K562 (cell line): ENCODE measurements around the gene UPK3A. TPM values are rescaled to one million over a fixed set of nuclear protein-coding genes. Genes with fewer than 3 reads are reported as not detected.

Experiments used
- ATAC-seq: fragments of 200-7000 bp; cut with Tn5 transposase; 3 replicates; pipeline ENCODE4 v1.9.1; 2020; ENCODE audit warnings: moderate library complexity
- BruUV-seq: library from RNA; stranded (reverse); fragments of 400-500 nt; replicated peaks from 2 replicates; lab custom pipeline; 2021; lab: Mats Ljungman, UMichigan
- CTCF ChIA-PET: fragments of 300-600 bp; formaldehyde crosslinking; extraction: SDS; loops from one replicate; lab custom pipeline; 2021; ENCODE audit warnings: low intra/inter-chr PET ratio; lab: Yijun Ruan, JAX
- POLR2A ChIA-PET: fragments of 300-600, 350-650 bp; sonication (Branson Sonifier 250); formaldehyde crosslinking; extraction: SDS; loops from one replicate; lab custom pipeline; 2021; ENCODE audit warnings: antibody characterized with exemption, inconsistent platforms; lab: Yijun Ruan, JAX
- DNase-seq, 4 experiments: peaks; one replicate each; pipeline versions ENCODE4 v3.0.0 to v3.0.0-alpha.2; 2011 to 2018; ENCODE audit warnings: low spot score in 3 of 4, mixed read lengths in 3 of 4; ENCODE audit errors: extremely low read depth in 1 of 4
- FAIRE-seq: peaks from 2 replicates; lab custom pipeline; 2011; peaks lifted over from hg19 to GRCh38; lab: Jason Lieb, UNC
- H2AFZ ChIP-seq: 2 replicates; pipeline ENCODE4 v1.6.0; 2011; ENCODE audit warnings: low read depth, low read length, control low read depth, inconsistent platforms
- H3K27ac ChIP-seq: fragments of 200-600 bp; 3 replicates; pipeline ENCODE4 v1.8.0; 2011; ENCODE audit warnings: low read depth, mild to moderate bottlenecking, control low read depth, inconsistent platforms, low read length, moderate library complexity, mixed read lengths; ENCODE audit errors: extremely low read depth
- H3K27me3 ChIP-seq, 2 experiments: fragments of 300-600 bp in 1 of 2; 2 replicates in 1 of 2; 3 replicates in 1 of 2; pipeline versions ENCODE4 v1.6.0 to v1.8.0; 2011; ENCODE audit warnings: inconsistent platforms in 2 of 2, low read length in 2 of 2, mild to moderate bottlenecking in 1 of 2, mixed read lengths in 1 of 2, moderate library complexity in 1 of 2; ENCODE audit not compliant: control insufficient read depth in 2 of 2, insufficient read depth in 2 of 2
- H3K36me3 ChIP-seq: fragments of 300-600 bp; 3 replicates; pipeline ENCODE4 v1.8.0; 2011; ENCODE audit warnings: mild to moderate bottlenecking, low read length, inconsistent platforms; ENCODE audit not compliant: control insufficient read depth, insufficient read depth
- H3K4me1 ChIP-seq, 2 experiments: fragments of 200-600 bp in 1 of 2; replicated peaks in 1 of 2; 2 replicates in 1 of 2; 3 replicates in 1 of 2; pipeline versions ENCODE4 v1.5.1 to v1.8.0; 2011; ENCODE audit warnings: inconsistent platforms in 2 of 2, low read length in 2 of 2, mild to moderate bottlenecking in 1 of 2, mixed read lengths in 1 of 2, moderate library complexity in 1 of 2; ENCODE audit not compliant: control insufficient read depth in 2 of 2, insufficient read depth in 2 of 2
- H3K4me2 ChIP-seq: 2 replicates; pipeline ENCODE4 v1.6.1; 2011; ENCODE audit warnings: low read length, control low read depth, inconsistent platforms, mixed read lengths; ENCODE audit not compliant: insufficient read depth
- H3K4me3 ChIP-seq: fragments of 200-600 bp; sonication (generic), shearing (Covaris generic); 2 replicates; pipeline ENCODE4 v1.5.1; 2016; ENCODE audit warnings: control low read depth, inconsistent platforms
- H3K79me2 ChIP-seq: fragments of 200-600 bp; 3 replicates; pipeline ENCODE4 v1.8.0; 2011; ENCODE audit warnings: low read length, inconsistent platforms; ENCODE audit not compliant: control insufficient read depth, insufficient read depth
- H3K9ac ChIP-seq, 2 experiments: 2 replicates each; pipeline versions ENCODE4 v1.6.0 to v1.6.1; 2011; ENCODE audit warnings: low read depth in 2 of 2, low read length in 2 of 2, control low read depth in 1 of 2, inconsistent platforms in 1 of 2, mild to moderate bottlenecking in 1 of 2, mixed read lengths in 1 of 2; ENCODE audit not compliant: insufficient read depth in 1 of 2
- H3K9me1 ChIP-seq: one replicate; pipeline ENCODE4 v1.6.0; 2011; ENCODE audit warnings: inconsistent platforms, mild to moderate bottlenecking, low read length, moderate library complexity; ENCODE audit not compliant: control insufficient read depth, insufficient read depth
- H3K9me3 ChIP-seq: replicated peaks from 2 replicates; pipeline ENCODE4 v1.5.1; 2011; ENCODE audit warnings: low read depth, low read length, inconsistent platforms; ENCODE audit not compliant: control insufficient read depth, insufficient read depth
- H4K20me1 ChIP-seq: replicated peaks from 2 replicates; pipeline ENCODE4 v1.6.1; 2011; ENCODE audit warnings: low read length, inconsistent platforms, mixed read lengths; ENCODE audit not compliant: control insufficient read depth, insufficient read depth
- KLF1 ChIP-seq: fragments of 450-650 bp; IDR thresholded peaks from 2 replicates; pipeline ENCODE4 v1.6.1; 2016; ENCODE audit warnings: missing genetic modification characterization, missing compliant biosample characterization
- NEUROD1 ChIP-seq: fragments of 150-350 bp; IDR thresholded peaks from 2 replicates; pipeline ENCODE4 v1.6.1; 2014; ENCODE audit warnings: borderline replicate concordance, low read length, low read depth; ENCODE audit not compliant: partially characterized antibody
- NRF1 ChIP-seq, 2 experiments: fragments of 450-650 bp; IDR thresholded peaks in 1 of 2; conservative IDR thresholded peaks in 1 of 2; 2 replicates each; pipeline ENCODE4 v1.6.1; 2014; ENCODE audit warnings: mild to moderate bottlenecking in 2 of 2
- PRMT5 ChIP-seq: sonication (generic); formaldehyde crosslinking; IDR thresholded peaks from 2 replicates; pipeline ENCODE4 v1.5.0; 2020; ENCODE audit warnings: missing genetic modification reagents
- SAFB ChIP-seq: fragments of 200-400 bp; formaldehyde crosslinking; IDR thresholded peaks from 2 replicates; pipeline ENCODE4 v1.6.1; 2017; ENCODE audit warnings: low read depth, low read length, borderline replicate concordance
- TCF7L2 ChIP-seq: fragments of 150-350 bp; IDR thresholded peaks from 2 replicates; pipeline ENCODE4 v1.6.1; 2016; ENCODE audit warnings: low read depth, mild to moderate bottlenecking, low read length, moderate library complexity
- TRIM24 ChIP-seq, 2 experiments: fragments of 450-650 bp; IDR thresholded peaks; 2 replicates each; pipeline ENCODE4 v1.6.1; 2016
- YBX1 ChIP-seq: fragments of 450-650 bp; IDR thresholded peaks from 2 replicates; pipeline ENCODE4 v1.7.1; 2016; ENCODE audit warnings: mild to moderate bottlenecking
- ZFP30 ChIP-seq: fragments of 250-450 bp; sonication (Bioruptor Pico); IDR thresholded peaks from 2 replicates; pipeline ENCODE4 v1.8.0; 2022; ENCODE audit warnings: moderate library complexity, mild to moderate bottlenecking, inconsistent platforms, borderline replicate concordance
- ZNF384 ChIP-seq: IDR thresholded peaks from 2 replicates; pipeline ENCODE4 v1.6.1; 2012; ENCODE audit warnings: low read depth, low read length, improper control_type of control experiment
- WGBS: fragments of 100-300 bp; shearing (Covaris generic); methylation state at CpG from one replicate; pipeline ENCODE4 v1.1.6; 2016; ENCODE audit warnings: low coverage, mixed read lengths; ENCODE audit not compliant: insufficient coverage; ENCODE audit errors: missing lambda C conversion rate; 5-methylcytosine and 5-hydroxymethylcytosine counted together
- in situ Hi-C: fragments of 300-500 bp; cut with MboI; formaldehyde crosslinking; loops from 4 replicates; pipeline ENCODE4 v1.15.0; 2018; ENCODE audit warnings: inconsistent platforms, mixed read lengths
- intact Hi-C: fragments of 100-400 bp; cut with micrococcal nuclease; formaldehyde crosslinking; loops from 2 replicates; pipeline ENCODE4 v1.14.2; 2022
- polyA plus RNA-seq, 8 experiments: library from polyadenylated mRNA; depleted of rRNA in 4 of 8; stranded (reverse) in 5 of 8; unstranded in 3 of 8; fragments of >200 nt; fragmentation: Nextera tagmentation in 2 of 8; fragmentation: Illumina TruSeq in 1 of 8; extraction: Ambion mirVana in 2 of 8; extraction: Trizol in 1 of 8; gene quantifications; 2 replicates each; pipeline versions ENCODE4 v1.2.1 to v1.2.3, GENCODE V29; 2011 to 2014; ENCODE audit warnings: inconsistent platforms in 1 of 8, missing spikeins in 1 of 8
- total RNA-seq, 7 experiments: library from RNA; depleted of rRNA in 6 of 7; stranded (reverse); fragments of >200 nt in 6 of 7; fragmentation: Illumina TruSeq in 2 of 7; extraction: Trizol in 2 of 7; gene quantifications; 2 replicates each; pipeline versions ENCODE4 v1.2.1 to v1.2.3, GENCODE V29; 2011 to 2021; ENCODE audit warnings: low replicate concordance in 1 of 7
- TF ChIP-seq, protein P1 (sequence below): sonication (generic); formaldehyde crosslinking; IDR thresholded peaks from 2 replicates; pipeline ENCODE4 v1.8.0; 2022; ENCODE audit warnings: missing genetic modification reagents, mild to moderate bottlenecking, moderate library complexity, borderline replicate concordance
- TF ChIP-seq, protein P2 (sequence below): fragments of 200-800 bp; sonication (Bioruptor generic); IDR thresholded peaks from 2 replicates; pipeline ENCODE4 v1.6.1; 2017; ENCODE audit warnings: missing genetic modification characterization, missing compliant biosample characterization

The UPK3A gene
- total and polyA plus RNA-seq, 9 of the 15 experiments (the other 6 are each of a cell fraction or from before 2014, with no cell fraction given) = not detected

DNA sequence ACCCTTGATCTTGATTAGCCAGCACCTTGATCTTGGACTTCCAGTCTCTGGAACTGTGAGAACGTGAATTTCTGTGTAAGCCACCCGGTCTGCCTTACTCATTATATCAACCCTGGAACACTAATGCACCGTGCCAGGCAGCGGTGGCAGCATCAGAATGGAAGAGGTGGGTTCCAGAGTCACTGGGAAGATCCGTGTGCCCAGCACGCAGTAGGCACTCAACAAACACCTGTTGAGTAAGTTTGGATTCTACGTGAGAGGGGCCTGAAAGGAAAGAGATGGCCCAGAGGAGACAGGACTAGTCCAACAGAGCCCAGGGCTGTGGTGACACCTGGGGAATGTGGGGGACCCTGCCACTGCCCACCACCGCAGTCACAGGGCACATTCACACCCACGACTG, 6.6 kb upstream of the UPK3A start:
- no peak overlapping the region for H3K4me2 ChIP-seq
- no peaks in the 10 kb centered on the region for H3K9me1 ChIP-seq
- no TSS peak for BruUV-seq
- DNase-seq (no peak), FAIRE-seq (no peak), ATAC-seq (no peak)
- no peaks in the 10 kb centered on the region for H3K79me2 ChIP-seq
- H3K4me1 ChIP-seq = no peaks in the 10 kb centered on the region; a peak in 2 of 5 replicates
- 0% methylated on average over 6 of the region's 9 CpGs for WGBS
- H2AFZ ChIP-seq = no peak overlapping the region
- ChIA-PET CTCF (no interaction called here), POLR2A (no interaction called here)
- no peak overlapping the region for H3K4me3 ChIP-seq
- H3K27me3 ChIP-seq = peaks cover 0 to 8% of the 10 kb centered on the region in 2 experiments; a peak in 2 of 5 replicates
- H3K9me3 ChIP-seq = no peaks in the 10 kb centered on the region
- H3K27ac ChIP-seq = no peak overlapping the region
- no peaks in the 10 kb centered on the region for H4K20me1 ChIP-seq
- no peak overlapping the region; a peak in 1 of 4 replicates for H3K9ac ChIP-seq
- in situ Hi-C loops (no loop called here), intact Hi-C loops (no loop called here)
- H3K36me3 ChIP-seq = no peaks in the 10 kb centered on the region
- no peak for TF ChIP-seq PRMT5
- no peak for TF ChIP-seq KLF1 (tag)
- no peak for TF ChIP-seq NEUROD1
- no peak for TF ChIP-seq TCF7L2
- TF ChIP-seq TRIM24 (IDR thresholded peaks at IDR 0.05) = no peak
- TF ChIP-seq, protein P1, sequence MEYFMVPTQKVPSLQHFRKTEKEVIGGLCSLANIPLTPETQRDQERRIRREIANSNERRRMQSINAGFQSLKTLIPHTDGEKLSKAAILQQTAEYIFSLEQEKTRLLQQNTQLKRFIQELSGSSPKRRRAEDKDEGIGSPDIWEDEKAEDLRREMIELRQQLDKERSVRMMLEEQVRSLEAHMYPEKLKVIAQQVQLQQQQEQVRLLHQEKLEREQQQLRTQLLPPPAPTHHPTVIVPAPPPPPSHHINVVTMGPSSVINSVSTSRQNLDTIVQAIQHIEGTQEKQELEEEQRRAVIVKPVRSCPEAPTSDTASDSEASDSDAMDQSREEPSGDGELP (CRISPR knock-in tag) = no peak
- TF ChIP-seq YBX1 = no peak
- no peak for TF ChIP-seq NRF1 (conservative IDR thresholded peaks at IDR 0.05 in 1 of 2, IDR thresholded peaks at IDR 0.05 in 1 of 2)
- no peak for TF ChIP-seq ZFP30 (CRISPR knock-in tag)
- TF ChIP-seq, protein P2, sequence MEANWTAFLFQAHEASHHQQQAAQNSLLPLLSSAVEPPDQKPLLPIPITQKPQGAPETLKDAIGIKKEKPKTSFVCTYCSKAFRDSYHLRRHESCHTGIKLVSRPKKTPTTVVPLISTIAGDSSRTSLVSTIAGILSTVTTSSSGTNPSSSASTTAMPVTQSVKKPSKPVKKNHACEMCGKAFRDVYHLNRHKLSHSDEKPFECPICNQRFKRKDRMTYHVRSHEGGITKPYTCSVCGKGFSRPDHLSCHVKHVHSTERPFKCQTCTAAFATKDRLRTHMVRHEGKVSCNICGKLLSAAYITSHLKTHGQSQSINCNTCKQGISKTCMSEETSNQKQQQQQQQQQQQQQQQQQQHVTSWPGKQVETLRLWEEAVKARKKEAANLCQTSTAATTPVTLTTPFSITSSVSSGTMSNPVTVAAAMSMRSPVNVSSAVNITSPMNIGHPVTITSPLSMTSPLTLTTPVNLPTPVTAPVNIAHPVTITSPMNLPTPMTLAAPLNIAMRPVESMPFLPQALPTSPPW (CRISPR knock-in tag) = no peak
- no peak for TF ChIP-seq ZNF384
- TF ChIP-seq SAFB = no peak
